Mammary epithelial cell (primary cell): Measurements from ENCODE around the gene INPP5E.

Experiments
- CTCF ChIP-seq, 2 donors: IDR thresholded peaks in 1 of 2; conservative IDR thresholded peaks in 1 of 2; 2 replicates each; pipeline ENCODE4 v1.5.1; 2011 to 2012; ENCODE audit warnings: inconsistent platforms in 2 of 2, low read length in 2 of 2, mild to moderate bottlenecking in 2 of 2, control low read depth in 1 of 2, low read depth in 1 of 2; ENCODE audit not compliant: insufficient read depth in 1 of 2; ENCODE audit errors: extremely low read depth in 1 of 2
- EZH2 ChIP-seq: IDR thresholded peaks from 2 replicates; pipeline ENCODE4 v1.6.1; 2012; ENCODE audit warnings: low read length, inconsistent platforms, borderline replicate concordance

GRCh38 chr9:136431782-136432350 lies 7.8 kb downstream of the INPP5E start:
- TF ChIP-seq CTCF (conservative IDR thresholded peaks at IDR 0.05 in 1 of 2, IDR thresholded peaks at IDR 0.05 in 1 of 2; ENCODE audit: extremely low read depth in 1 of 2, insufficient read depth in 1 of 2, low read depth in 1 of 2, low read length in 2 of 2) (no peak), EZH2 (no peak)
